Glutamatergic neuron (in vitro differentiated cells): ENCODE data around the gene C20orf144. TPM values are rescaled to one million over a fixed set of nuclear protein-coding genes. Genes with fewer than 3 reads are reported as not detected.

Source experiments
- DNase-seq: peaks from one replicate; pipeline ENCODE4 v3.0.0; 2022
- H3K27ac Mint-ChIP-seq: one replicate; pipeline ENCODE4 v1.8.0; 2020; ENCODE audit warnings: mild to moderate bottlenecking, mixed read lengths, inconsistent platforms; ENCODE audit not compliant: unreplicated experiment
- H3K27me3 Mint-ChIP-seq: one replicate; pipeline ENCODE4 v1.8.0; 2020; ENCODE audit warnings: mild to moderate bottlenecking, moderate library complexity, mixed read lengths, inconsistent platforms; ENCODE audit not compliant: unreplicated experiment
- H3K36me3 Mint-ChIP-seq: one replicate; pipeline ENCODE4 v1.8.0; 2020; ENCODE audit warnings: mild to moderate bottlenecking, mixed read lengths, inconsistent platforms; ENCODE audit not compliant: unreplicated experiment
- H3K4me1 Mint-ChIP-seq: one replicate; pipeline ENCODE4 v1.8.0; 2020; ENCODE audit warnings: mild to moderate bottlenecking, low read depth, mixed read lengths, inconsistent platforms; ENCODE audit not compliant: unreplicated experiment
- H3K4me3 Mint-ChIP-seq: one replicate; pipeline ENCODE4 v1.8.0; 2020; ENCODE audit warnings: mild to moderate bottlenecking, mixed read lengths, inconsistent platforms; ENCODE audit not compliant: unreplicated experiment
- H3K9me3 Mint-ChIP-seq: one replicate; pipeline ENCODE4 v1.8.0; 2020; ENCODE audit warnings: mild to moderate bottlenecking, moderate library complexity, mixed read lengths, inconsistent platforms; ENCODE audit not compliant: unreplicated experiment
- CTCF ChIP-seq: fragments of 200-600 bp; sonication (generic); IDR thresholded peaks from one replicate; pipeline ENCODE4 v1.5.0; 2021; ENCODE audit not compliant: partially characterized antibody, unreplicated experiment
- total RNA-seq: library from RNA; stranded (reverse); fragmentation: NEBNext Ultra II Directional; extraction: Animal tissue kit (Norgen Biotek cat#: 25700); gene quantifications from one replicate; pipeline ENCODE4 v1.2.1, GENCODE V29; 2021; ENCODE audit not compliant: unreplicated experiment

Gene C20orf144
- total RNA-seq, 1 donor from 2014 or later: not detected

DNA sequence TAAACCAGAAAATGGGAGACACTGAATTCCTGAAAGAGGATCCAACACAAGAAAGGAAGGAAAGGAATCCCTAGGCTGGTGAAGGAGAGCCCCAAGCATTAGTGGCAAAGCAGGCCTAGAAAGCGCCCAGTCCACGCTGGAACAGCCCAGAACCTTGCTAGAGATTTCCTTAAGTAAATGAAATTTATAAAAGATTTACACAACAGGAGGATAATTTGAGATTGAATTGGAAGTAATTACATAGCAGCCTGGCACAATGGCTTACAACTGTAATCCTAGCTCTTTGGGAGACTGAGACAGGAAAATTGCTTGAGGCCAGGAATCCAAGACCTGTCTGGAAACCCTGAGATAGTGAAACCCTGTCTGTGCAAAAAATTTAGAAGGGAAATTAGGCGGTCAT is 26.8 kb upstream of the C20orf144 start:
- TF ChIP-seq CTCF: no peak
- H3K9me3 Mint-ChIP-seq: peaks cover 5% of the 10 kb centered on the region
- peaks cover 9% of the 10 kb centered on the region for H3K27me3 Mint-ChIP-seq
- H3K4me1 Mint-ChIP-seq: peaks cover 7% of the 10 kb centered on the region
- H3K4me3 Mint-ChIP-seq: no peak overlapping the region
- H3K27ac Mint-ChIP-seq: no peak overlapping the region
- no peak for DNase-seq
- H3K36me3 Mint-ChIP-seq: peaks cover 9% of the 10 kb centered on the region

DNA sequence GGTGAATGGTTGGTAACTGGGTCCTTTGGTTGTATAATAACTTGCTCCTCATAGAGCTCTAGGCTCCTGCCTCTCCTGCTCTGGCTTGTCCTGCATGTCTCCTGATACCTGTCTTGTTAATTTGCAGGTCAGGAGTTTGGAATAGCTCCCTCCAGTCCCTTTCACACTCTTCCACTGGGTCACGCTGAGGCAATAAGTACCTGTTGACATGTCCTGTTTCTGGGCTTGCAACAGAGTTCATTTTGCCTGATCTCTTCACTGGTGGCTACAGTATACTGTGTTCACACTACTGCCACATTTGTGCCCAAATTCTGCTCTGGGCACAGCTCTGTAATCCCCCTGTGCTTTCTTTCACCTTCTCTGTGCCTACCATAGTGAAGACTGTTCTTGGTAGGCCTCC is 25.4 kb upstream of the C20orf144 start:
- Mint-ChIP-seq H3K9me3 (peaks cover 7% of the 10 kb centered on the region), H3K27ac (peak overlapping the region; percentile 64), H3K4me3 (no peak overlapping the region), H3K27me3 (peaks cover 9% of the 10 kb centered on the region), H3K4me1 (peaks cover 7% of the 10 kb centered on the region), H3K36me3 (peaks cover 9% of the 10 kb centered on the region)
- no peak for DNase-seq
- TF ChIP-seq CTCF: no peak

GRCh38 chr20:33640287-33640686 is 21.8 kb upstream of the C20orf144 start:
- no peak for TF ChIP-seq CTCF
- no peak for DNase-seq
- Mint-ChIP-seq H3K27me3 (peaks cover 7% of the 10 kb centered on the region), H3K4me1 (peaks cover 18% of the 10 kb centered on the region), H3K4me3 (peak overlapping the region; percentile 28), H3K9me3 (peaks cover 9% of the 10 kb centered on the region), H3K27ac (peak overlapping the region; percentile 86), H3K36me3 (peaks cover 9% of the 10 kb centered on the region)

DNA sequence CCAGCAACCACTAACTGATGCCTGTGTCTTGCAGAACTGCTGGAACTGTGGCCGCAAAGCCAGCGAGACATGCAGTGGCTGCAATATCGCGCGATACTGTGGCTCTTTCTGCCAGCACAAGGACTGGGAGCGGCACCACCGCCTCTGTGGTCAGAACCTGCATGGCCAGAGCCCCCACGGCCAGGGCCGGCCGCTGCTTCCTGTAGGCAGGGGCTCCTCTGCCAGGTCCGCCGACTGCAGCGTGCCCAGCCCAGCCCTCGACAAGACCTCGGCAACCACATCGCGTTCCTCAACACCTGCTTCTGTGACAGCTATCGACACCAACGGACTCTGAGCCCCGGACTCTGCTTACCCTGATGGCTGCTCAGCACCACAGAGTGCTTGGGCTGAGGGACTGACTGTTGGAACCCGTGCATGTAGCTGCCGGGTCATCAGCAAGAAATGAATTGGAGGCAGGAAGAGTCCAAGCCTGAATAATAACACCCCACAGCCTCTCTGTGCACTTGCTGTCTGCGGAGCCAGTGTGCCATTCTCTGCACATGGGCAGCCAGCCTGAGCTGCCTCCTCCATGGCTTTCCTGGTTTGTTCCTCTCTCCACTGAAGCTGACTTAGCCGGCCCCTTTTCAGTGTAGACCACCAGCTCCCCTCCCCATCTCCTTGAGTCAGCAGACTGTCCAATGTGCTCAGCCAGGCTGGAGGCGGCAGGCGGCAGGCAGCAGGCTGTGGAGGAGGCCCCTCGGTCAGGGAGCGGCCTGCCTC is 17.6 kb upstream of the C20orf144 start:
- peaks cover 13% of the 10 kb centered on the region for H3K27me3 Mint-ChIP-seq
- H3K36me3 Mint-ChIP-seq: peaks cover 6% of the 10 kb centered on the region
- H3K4me1 Mint-ChIP-seq: peaks cover 39% of the 10 kb centered on the region
- no peak overlapping the region for H3K4me3 Mint-ChIP-seq
- TF ChIP-seq CTCF: no peak
- no peak overlapping the region for H3K27ac Mint-ChIP-seq
- DNase-seq: no peak
- peaks cover 25% of the 10 kb centered on the region for H3K9me3 Mint-ChIP-seq

GRCh38 chr20:33645072-33645358 is 17.1 kb upstream of the C20orf144 start:
- Mint-ChIP-seq H3K27me3 (peaks cover 13% of the 10 kb centered on the region), H3K4me3 (no peak overlapping the region), H3K9me3 (peaks cover 23% of the 10 kb centered on the region), H3K4me1 (peaks cover 41% of the 10 kb centered on the region), H3K36me3 (peaks cover 2% of the 10 kb centered on the region), H3K27ac (peak overlapping the region; percentile 39)
- DNase-seq: no peak
- TF ChIP-seq CTCF: no peak
